NCI-H1694 (cell line): Measurements from ENCODE around the gene REXO1.

Experiments
- DNase-seq: peaks from one replicate; lab custom pipeline; 2025; lab: John Stamatoyannopoulos, UW

REXO1 gene

GRCh38 chr19:1766800-1767352 lies 81.4 kb downstream of the REXO1 start:
- DNase-seq: no peak

- no peak for DNase-seq
Observed at GRCh38 chr19:1765904-1766799, 82.1 kb downstream of the REXO1 start.
